Mesendoderm (in vitro differentiated cells): ENCODE data around the gene DCK.

Source experiments
- DNase-seq: peaks from one replicate; pipeline ENCODE4 v3.0.0; 2013
- H2AK5ac ChIP-seq: 2 replicates; pipeline ENCODE4 v1.6.1; 2013; ENCODE audit warnings: low read length, inconsistent platforms
- H2BK120ac ChIP-seq: 2 replicates; pipeline ENCODE4 v1.6.1; 2013; ENCODE audit warnings: low read depth, mild to moderate bottlenecking, low read length, moderate library complexity, mixed read lengths
- H2BK15ac ChIP-seq: replicated peaks from 2 replicates; pipeline ENCODE4 v1.6.1; 2013; ENCODE audit warnings: low read depth, mild to moderate bottlenecking, moderate library complexity
- H2BK5ac ChIP-seq: 2 replicates; pipeline ENCODE4 v1.6.1; 2013; ENCODE audit warnings: low read length, inconsistent platforms
- H3K18ac ChIP-seq: 2 replicates; pipeline ENCODE4 v1.6.1; 2013; ENCODE audit warnings: mild to moderate bottlenecking, low read length, mixed read lengths
- H3K23ac ChIP-seq: one replicate; pipeline ENCODE4 v1.6.1; 2013; ENCODE audit warnings: low read length
- H3K27ac ChIP-seq: 2 replicates; pipeline ENCODE4 v1.5.1; 2013; ENCODE audit warnings: low read depth, mild to moderate bottlenecking, inconsistent platforms, low read length, moderate library complexity
- H3K27me3 ChIP-seq: 2 replicates; pipeline ENCODE4 v1.6.1; 2013; ENCODE audit warnings: low read length, control low read depth, mild to moderate bottlenecking, inconsistent platforms; ENCODE audit not compliant: insufficient read depth, poor library complexity
- H3K36me3 ChIP-seq: 2 replicates; pipeline ENCODE4 v1.6.1; 2013; ENCODE audit warnings: low read length, inconsistent platforms; ENCODE audit not compliant: control insufficient read depth, insufficient read depth
- H3K4ac ChIP-seq: one replicate; pipeline ENCODE4 v1.6.1; 2013; ENCODE audit warnings: low read depth, mild to moderate bottlenecking, low read length, moderate library complexity
- H3K4me1 ChIP-seq: 2 replicates; pipeline ENCODE4 v1.6.1; 2013; ENCODE audit warnings: low read depth, low read length, inconsistent platforms; ENCODE audit not compliant: control insufficient read depth
- H3K4me2 ChIP-seq: 2 replicates; pipeline ENCODE4 v1.6.1; 2013; ENCODE audit warnings: low read length
- H3K4me3 ChIP-seq: 2 replicates; pipeline ENCODE4 v1.5.1; 2013; ENCODE audit warnings: mild to moderate bottlenecking, low read length
- H3K56ac ChIP-seq: one replicate; pipeline ENCODE4 v1.6.1; 2013; ENCODE audit warnings: low read length
- H3K79me1 ChIP-seq: 2 replicates; pipeline ENCODE4 v1.6.1; 2013; ENCODE audit warnings: low read length, inconsistent platforms
- H3K79me2 ChIP-seq: 2 replicates; pipeline ENCODE4 v1.6.1; 2013; ENCODE audit warnings: mild to moderate bottlenecking, low read length; ENCODE audit not compliant: control insufficient read depth, insufficient read depth
- H3K9ac ChIP-seq: 2 replicates; pipeline ENCODE4 v1.6.1; 2013; ENCODE audit warnings: low read length, inconsistent platforms
- H4K5ac ChIP-seq: one replicate; pipeline ENCODE4 v1.6.1; 2013; ENCODE audit warnings: low read length
- H4K8ac ChIP-seq: one replicate; pipeline ENCODE4 v1.6.1; 2013; ENCODE audit warnings: low read depth, mild to moderate bottlenecking, control low read depth, low read length, moderate library complexity
- WGBS: extraction: QIAGEN DNeasy Blood & Tissue Kit; methylation state at CpG from one replicate; pipeline ENCODE4 v1.1.7; 2013; ENCODE audit warnings: low lambda C conversion rate, missing lambda C conversion rate; ENCODE audit not compliant: insufficient coverage; ENCODE audit errors: extremely low coverage; 5-methylcytosine and 5-hydroxymethylcytosine counted together

The DCK gene

DNA sequence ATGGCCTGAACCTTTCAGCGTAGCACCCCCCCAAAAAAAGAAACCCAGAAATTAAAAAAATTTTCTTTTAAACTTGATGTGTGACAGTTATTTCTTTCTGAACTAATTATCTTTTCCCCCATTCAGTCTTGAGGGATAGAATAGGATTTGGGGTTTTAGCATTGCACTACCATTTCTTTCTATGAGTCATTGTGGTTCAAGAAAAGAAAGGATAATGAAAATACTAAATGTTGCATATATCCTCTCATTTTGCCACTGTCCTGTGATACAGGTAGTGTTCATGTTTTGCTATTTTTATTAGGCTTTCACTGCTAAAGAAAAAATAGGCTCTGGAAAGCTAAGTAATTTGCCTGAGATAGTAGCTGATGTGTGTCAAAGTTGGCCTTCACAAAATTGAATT, 39.4 kb upstream of the DCK start:
- Histone ChIP-seq H2AK5ac (no peak overlapping the region), H3K36me3 (no peaks in the 10 kb centered on the region), H4K5ac (no peak overlapping the region), H2BK15ac (no peak overlapping the region), H3K79me2 (peaks cover 12% of the 10 kb centered on the region), H3K4me1 (no peaks in the 10 kb centered on the region), H3K23ac (no peak overlapping the region), H2BK120ac (no peak overlapping the region), H3K27me3 (no peaks in the 10 kb centered on the region), H3K18ac (no peak overlapping the region), H3K79me1 (peaks cover 6% of the 10 kb centered on the region), H2BK5ac (no peak overlapping the region), H3K27ac (no peak overlapping the region), H3K4me3 (no peak overlapping the region), H4K8ac (no peak overlapping the region), H3K4ac (no peak overlapping the region), H3K4me2 (no peak overlapping the region), H3K9ac (no peak overlapping the region), H3K56ac (no peak overlapping the region)
- WGBS: no CpG with 5 or more reads among the region's 1 CpG
- no peak for DNase-seq

DNA sequence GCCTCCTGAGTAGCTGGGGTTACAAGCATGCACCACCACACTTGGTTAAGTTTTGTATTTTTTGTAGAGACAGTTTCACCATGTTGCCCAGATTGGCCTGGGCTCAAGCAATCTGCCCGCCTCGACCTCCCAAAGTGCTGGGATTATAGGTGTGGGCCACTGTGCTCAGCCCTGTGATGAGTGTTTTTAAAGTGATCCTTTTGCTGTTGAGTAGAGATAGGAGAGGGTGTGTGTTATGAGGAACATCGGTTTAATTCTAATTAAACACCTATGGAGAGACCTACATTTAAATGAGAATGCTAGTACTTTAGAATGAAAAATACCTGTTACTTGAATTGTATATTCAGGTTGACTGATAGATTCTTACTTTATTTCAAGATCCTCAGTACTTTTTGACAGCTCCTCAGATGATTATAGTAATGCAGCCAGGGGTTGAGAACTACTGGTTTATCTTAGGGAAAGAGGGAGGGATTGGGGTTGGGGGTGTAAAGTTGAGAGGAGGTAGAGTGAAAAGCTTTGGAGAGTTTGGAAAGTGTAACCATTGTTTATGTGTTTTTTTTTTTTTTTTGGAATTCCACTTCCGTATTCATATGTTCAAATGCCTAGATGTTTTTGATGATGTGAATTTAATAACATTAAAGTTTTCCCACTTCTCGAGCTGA, 36.8 kb upstream of the DCK start:
- Histone ChIP-seq H2AK5ac (no peak overlapping the region), H3K36me3 (no peaks in the 10 kb centered on the region), H2BK15ac (no peak overlapping the region), H3K27ac (no peak overlapping the region), H2BK5ac (no peak overlapping the region), H3K27me3 (no peaks in the 10 kb centered on the region), H3K4ac (no peak overlapping the region), H3K79me2 (peaks cover 2% of the 10 kb centered on the region), H3K23ac (no peak overlapping the region), H4K5ac (no peak overlapping the region), H2BK120ac (no peak overlapping the region), H3K9ac (no peak overlapping the region), H3K4me2 (no peak overlapping the region), H3K79me1 (peaks cover 3% of the 10 kb centered on the region), H3K4me3 (no peak overlapping the region), H4K8ac (no peak overlapping the region), H3K4me1 (no peaks in the 10 kb centered on the region), H3K56ac (no peak overlapping the region), H3K18ac (no peak overlapping the region)
- no CpG with 5 or more reads among the region's 5 CpGs for WGBS
- DNase-seq: no peak

DNA sequence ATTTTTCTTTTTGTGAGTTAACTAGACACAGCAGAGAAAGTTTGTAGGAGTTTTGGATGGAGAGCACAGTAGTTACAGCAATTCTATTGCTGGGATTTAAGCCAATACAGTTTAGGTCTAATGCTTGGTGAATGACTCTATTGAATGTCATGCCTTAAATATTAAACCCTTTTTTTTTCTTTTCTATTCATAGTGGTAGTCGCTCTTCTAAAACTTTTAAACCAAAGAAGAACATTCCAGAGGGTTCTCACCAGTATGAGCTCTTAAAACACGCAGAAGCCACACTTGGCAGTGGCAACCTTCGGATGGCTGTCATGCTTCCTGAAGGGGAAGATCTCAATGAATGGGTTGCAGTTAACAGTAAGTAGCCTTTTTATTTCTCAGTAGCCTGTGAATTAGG, 34.8 kb upstream of the DCK start:
- Histone ChIP-seq H3K18ac (no peak overlapping the region), H3K79me2 (peaks cover 2% of the 10 kb centered on the region), H3K4me1 (no peaks in the 10 kb centered on the region), H3K4me2 (no peak overlapping the region), H3K56ac (no peak overlapping the region), H3K36me3 (no peaks in the 10 kb centered on the region), H2BK5ac (no peak overlapping the region), H3K79me1 (peaks cover 3% of the 10 kb centered on the region), H3K4ac (no peak overlapping the region), H3K23ac (no peak overlapping the region), H3K27ac (no peak overlapping the region), H4K5ac (no peak overlapping the region), H3K27me3 (no peaks in the 10 kb centered on the region), H3K9ac (no peak overlapping the region), H3K4me3 (no peak overlapping the region), H2BK120ac (no peak overlapping the region), H2AK5ac (no peak overlapping the region), H4K8ac (no peak overlapping the region), H2BK15ac (no peak overlapping the region)
- WGBS: no CpG with 5 or more reads among the region's 3 CpGs
- no peak for DNase-seq

DNA sequence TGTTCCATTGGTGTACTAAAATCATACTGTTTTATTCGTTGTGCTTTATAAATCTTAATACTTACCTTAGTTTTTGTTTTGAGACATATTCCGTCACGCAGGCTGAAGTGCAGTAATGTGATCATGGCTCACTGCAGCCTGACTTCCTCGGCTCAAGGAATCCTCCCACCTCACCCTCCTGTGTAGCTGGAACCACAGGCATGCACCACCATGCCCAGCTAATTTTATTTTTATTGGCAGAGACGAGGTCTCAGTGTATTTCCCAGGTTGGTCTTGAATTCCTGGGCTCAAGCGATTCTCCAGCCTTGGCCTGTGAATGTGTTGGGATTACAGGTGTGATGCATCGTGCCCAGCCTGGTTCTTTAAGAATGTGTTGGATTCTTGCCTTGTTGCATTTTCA, 24.4 kb upstream of the DCK start:
- no peak overlapping the region for H2BK120ac ChIP-seq
- no peak overlapping the region for H4K5ac ChIP-seq
- no peak overlapping the region for H3K4me3 ChIP-seq
- DNase-seq: no peak
- H3K9ac ChIP-seq: no peak overlapping the region
- no peaks in the 10 kb centered on the region for H3K27me3 ChIP-seq
- no peak overlapping the region for H3K4me2 ChIP-seq
- H4K8ac ChIP-seq: no peak overlapping the region
- H2AK5ac ChIP-seq: no peak overlapping the region
- no peaks in the 10 kb centered on the region for H3K79me2 ChIP-seq
- no peak overlapping the region for H2BK15ac ChIP-seq
- no peaks in the 10 kb centered on the region for H3K4me1 ChIP-seq
- no peak overlapping the region for H3K18ac ChIP-seq
- H3K4ac ChIP-seq: no peak overlapping the region
- no peak overlapping the region for H2BK5ac ChIP-seq
- H3K27ac ChIP-seq: no peak overlapping the region
- no peak overlapping the region for H3K23ac ChIP-seq
- no CpG with 5 or more reads among the region's 7 CpGs for WGBS
- H3K79me1 ChIP-seq: no peaks in the 10 kb centered on the region
- no peaks in the 10 kb centered on the region for H3K36me3 ChIP-seq
- no peak overlapping the region for H3K56ac ChIP-seq

DNA sequence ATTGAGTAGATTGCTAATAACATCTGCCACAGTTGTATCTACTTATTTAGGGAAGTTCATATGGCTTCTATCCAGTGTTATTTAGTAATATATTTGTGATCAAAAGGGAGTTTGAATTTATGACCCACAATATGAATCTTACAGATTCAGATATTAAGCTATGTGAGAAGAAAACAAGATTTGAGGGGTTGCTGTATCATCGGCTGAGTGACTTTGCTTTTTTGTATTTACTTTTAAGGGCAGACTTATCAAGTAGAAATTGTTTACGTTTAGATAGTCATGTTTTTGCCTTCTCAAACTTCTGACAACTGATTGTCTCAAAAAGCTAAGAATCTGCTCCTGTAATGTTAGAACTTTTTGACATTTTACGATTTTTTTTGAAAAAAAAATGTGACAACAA, 17.2 kb upstream of the DCK start:
- Histone ChIP-seq H3K4me3 (no peak overlapping the region), H3K4me1 (no peaks in the 10 kb centered on the region), H3K27me3 (no peaks in the 10 kb centered on the region), H3K18ac (no peak overlapping the region), H3K27ac (no peak overlapping the region), H3K9ac (no peak overlapping the region), H3K36me3 (no peaks in the 10 kb centered on the region), H3K4ac (no peak overlapping the region), H3K79me1 (no peaks in the 10 kb centered on the region), H3K4me2 (no peak overlapping the region), H3K23ac (no peak overlapping the region), H2BK15ac (no peak overlapping the region), H2AK5ac (no peak overlapping the region), H2BK120ac (no peak overlapping the region), H3K56ac (no peak overlapping the region), H2BK5ac (no peak overlapping the region), H3K79me2 (no peaks in the 10 kb centered on the region), H4K5ac (no peak overlapping the region), H4K8ac (no peak overlapping the region)
- no peak for DNase-seq
- no CpG with 5 or more reads among the region's 3 CpGs for WGBS

DNA sequence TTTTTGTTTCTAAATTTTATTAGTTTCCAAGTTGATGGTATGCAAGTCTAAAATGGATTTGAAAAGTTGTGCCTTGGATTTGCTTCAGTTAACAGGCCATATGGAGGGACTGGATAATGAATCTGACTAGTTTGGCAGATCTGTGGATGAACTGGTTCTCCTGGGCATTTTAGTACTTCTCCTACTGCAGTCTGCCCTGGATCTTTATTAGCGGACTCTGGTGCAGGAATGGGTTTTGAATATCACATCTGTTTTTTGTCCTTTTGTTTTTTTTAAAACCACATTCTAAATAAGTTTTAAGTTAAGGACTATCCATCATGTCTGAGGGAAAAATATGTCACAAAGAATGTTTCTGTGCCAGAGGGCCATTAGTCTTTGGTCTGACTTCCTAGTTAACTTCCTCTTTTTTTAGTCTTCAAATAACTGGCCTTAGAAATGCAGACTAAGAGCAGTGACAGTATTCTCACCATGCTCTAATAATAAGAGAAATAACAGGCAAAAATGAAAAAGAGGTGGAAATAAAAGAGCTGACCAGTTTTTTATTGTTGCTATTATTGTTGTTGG, 13.9 kb upstream of the DCK start:
- H3K36me3 ChIP-seq: no peaks in the 10 kb centered on the region
- no peaks in the 10 kb centered on the region for H3K4me1 ChIP-seq
- H3K4ac ChIP-seq: no peak overlapping the region
- no peak overlapping the region for H3K9ac ChIP-seq
- no peaks in the 10 kb centered on the region for H3K79me1 ChIP-seq
- no peaks in the 10 kb centered on the region for H3K79me2 ChIP-seq
- no peak overlapping the region for H3K4me3 ChIP-seq
- WGBS: no CpG with 5 or more reads among the region's 1 CpG
- no peak overlapping the region for H3K27ac ChIP-seq
- no peaks in the 10 kb centered on the region for H3K27me3 ChIP-seq
- no peak overlapping the region for H3K18ac ChIP-seq
- H3K56ac ChIP-seq: no peak overlapping the region
- H4K5ac ChIP-seq: no peak overlapping the region
- H3K23ac ChIP-seq: no peak overlapping the region
- H3K4me2 ChIP-seq: no peak overlapping the region
- H2BK15ac ChIP-seq: no peak overlapping the region
- DNase-seq: no peak
- no peak overlapping the region for H2BK120ac ChIP-seq
- no peak overlapping the region for H4K8ac ChIP-seq
- H2AK5ac ChIP-seq: no peak overlapping the region
- no peak overlapping the region for H2BK5ac ChIP-seq
